GM18870 (cell line): ENCODE measurements around the gene GAL.

Experiments used
- ATAC-seq: cut with Tn5 transposase; IDR thresholded peaks from one replicate; pipeline ENCODE4 v1.9.1; 2021; ENCODE audit warnings: moderate library complexity; ENCODE audit not compliant: unreplicated experiment

GAL gene

GRCh38 chr11:68707527-68707926, 23.2 kb downstream of the GAL start:
- no peak for ATAC-seq

DNA sequence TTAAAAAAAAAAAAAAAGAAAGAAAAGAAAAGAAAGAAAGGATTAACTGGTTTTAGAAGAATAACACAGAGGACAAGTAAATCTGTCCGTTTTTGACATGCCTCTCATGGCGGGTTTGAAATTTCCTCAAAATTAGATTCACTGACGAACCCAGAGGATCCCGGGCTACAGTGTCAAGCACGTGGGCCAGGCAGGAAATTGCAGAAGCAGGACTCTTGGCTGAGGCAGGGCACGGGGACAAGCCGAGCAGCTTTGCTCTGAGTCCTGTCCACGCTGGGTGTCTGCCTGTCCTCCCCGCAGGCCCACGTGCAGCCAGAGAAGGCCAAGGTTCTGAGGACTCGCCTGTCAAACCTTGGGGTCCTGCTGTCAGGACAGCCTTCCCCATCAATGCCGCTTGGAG, 24.7 kb downstream of the GAL start:
- ATAC-seq: no peak

DNA sequence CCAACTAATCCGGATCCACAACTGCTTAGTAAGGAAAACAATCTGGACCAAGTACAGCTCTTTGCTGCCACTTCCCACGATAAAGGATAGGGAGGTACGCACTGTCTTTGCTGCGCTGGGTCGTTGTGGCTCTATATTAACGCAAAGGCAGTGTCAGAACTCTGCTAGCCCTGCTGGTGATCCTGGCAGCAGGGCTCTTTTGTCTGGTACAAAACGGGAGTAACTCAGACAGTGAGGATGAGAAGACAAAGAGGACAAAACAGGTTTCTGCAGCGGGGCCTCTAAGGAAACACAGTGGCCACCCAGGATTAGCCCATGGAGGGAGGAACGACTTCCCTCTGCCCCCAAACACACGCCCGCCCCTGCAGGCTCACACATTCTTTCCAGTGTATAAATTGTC, 26.1 kb downstream of the GAL start:
- ATAC-seq: no peak

GRCh38 chr11:68711114-68711513, 26.8 kb downstream of the GAL start:
- ATAC-seq: no peak

GRCh38 chr11:68714060-68714856, 29.9 kb downstream of the GAL start:
- no peak for ATAC-seq

DNA sequence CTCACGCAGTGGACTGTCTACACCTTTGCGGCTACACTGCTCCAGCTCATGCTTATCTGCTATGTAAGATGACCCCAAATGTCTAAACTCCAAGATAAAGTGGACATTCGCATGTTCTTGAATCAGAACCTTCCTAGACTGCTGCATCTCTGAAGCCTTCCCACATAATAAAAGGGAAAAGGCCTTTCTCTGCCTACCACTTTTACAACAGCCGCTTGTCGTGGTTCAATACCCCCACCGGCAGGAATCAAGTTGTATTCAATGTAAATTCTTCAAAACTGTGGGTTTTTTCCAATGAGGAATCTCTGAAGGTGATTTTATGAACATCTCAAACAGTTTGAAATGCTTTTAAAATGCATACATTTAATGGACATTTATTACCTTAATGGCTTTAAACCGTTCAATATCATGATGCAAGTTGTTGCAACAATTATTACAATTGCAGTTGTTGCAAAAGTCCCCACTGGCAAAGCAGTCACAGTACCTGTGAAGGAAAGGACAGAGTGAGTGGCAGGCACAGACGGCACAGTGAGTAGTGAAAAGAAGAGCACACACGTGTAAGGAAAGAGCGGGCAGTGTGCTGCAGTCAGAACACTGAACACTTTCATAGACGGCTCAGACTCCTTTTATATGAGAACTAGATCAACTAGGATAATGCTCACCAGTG, 31.2 kb downstream of the GAL start:
- ATAC-seq: no peak

DNA sequence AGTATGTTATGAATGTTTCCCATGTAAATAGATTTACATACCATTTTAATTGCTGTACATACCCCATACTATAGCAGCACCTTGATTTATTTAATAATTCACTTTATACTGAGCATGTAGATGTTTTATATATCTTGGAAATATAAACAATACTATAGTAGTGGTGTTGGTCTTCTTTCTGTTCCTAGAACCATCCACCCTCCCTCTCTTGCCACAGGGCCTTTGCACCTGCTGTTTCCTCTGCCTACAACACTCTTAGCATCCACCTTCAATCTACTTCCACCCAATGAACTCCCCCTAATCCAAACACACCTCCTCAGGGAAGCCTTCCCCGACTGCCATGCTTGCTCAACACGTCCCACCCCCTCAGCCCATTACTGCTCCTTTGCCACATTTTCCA, 36.7 kb downstream of the GAL start:
- no peak for ATAC-seq

DNA sequence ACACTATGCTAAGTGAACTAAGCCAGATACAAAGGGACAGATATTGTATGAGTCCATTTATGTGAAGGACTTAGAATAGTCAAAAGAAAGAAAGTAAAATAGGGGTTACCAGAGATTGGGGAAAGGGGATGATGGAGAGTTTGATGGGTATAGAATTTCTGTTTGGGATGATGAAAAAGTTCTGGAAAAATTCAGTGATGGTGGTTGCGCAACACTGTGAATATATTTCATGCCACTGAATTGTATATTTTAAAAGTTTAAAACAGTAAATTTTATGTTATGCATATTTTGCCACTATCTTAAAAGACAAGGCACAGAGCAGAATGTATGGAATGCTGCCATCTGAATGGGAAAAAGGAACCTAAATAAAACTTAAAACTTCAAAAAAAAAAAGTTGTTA, 37.8 kb downstream of the GAL start:
- ATAC-seq: no peak

DNA sequence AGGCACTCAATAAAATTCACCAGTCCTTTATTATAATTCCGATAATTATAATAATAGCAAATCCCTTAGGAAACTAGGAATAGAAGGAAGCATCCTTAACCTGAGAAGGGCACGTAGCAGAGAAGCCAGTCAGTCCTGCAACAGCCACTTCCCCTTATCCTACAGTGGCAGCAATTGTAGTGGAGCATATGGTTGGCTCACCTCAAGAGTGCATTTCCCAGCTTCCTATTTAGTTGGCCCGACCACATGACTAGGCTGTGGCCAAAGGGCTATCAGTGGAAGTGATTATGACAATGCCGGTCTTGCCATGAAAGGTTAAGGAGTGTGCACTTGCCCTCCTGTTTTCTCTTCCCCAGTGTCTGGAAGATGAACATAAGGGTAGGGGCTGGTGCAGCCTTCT, 39.9 kb downstream of the GAL start:
- ATAC-seq: no peak

GRCh38 chr11:68727783-68728182, 43.4 kb downstream of the GAL start:
- ATAC-seq: no peak

GRCh38 chr11:68734111-68734510, 49.8 kb downstream of the GAL start:
- ATAC-seq: no peak

DNA sequence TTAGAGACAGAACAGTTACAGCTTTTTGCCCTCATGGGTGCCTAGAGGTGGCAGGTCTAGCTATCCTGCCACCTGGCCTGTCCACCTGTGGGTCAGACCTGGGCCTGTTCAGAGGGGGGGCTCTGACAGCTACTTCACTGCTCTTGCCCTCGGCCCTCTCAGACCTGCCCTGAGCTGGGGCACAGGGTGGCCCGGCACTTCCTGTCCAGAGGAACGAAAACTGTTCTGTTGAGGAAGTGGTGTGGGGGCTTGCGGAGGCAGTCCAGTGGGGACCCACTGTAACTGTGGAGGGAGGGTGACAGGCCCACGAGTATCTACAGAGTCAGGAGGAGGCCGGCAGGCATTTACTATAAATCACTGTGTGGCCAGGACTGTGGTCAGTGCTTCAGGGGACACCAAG, 50.8 kb downstream of the GAL start:
- ATAC-seq: no peak

DNA sequence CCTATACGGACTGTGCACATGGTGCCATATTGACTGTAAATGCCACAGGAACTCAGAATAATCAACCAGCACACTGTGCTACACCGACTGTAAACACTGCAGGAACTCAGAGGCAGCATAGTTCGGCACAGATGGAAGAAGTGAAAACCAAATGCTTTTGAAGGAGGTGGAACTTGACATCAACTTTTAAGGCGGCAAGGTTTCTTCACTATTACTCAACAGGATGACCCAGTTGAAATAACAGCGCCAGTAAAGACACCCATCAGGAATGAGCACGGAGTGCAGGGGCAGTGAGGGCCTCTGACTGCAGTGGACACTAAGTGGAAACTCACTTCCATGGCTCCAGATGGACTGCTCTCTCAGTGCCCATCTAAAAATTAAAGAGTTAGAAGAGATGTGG, 51.3 kb downstream of the GAL start:
- ATAC-seq: no peak
